NCI-H510A (cell line): ENCODE results near the gene EVX1.

Source experiments
- DNase-seq: peaks from one replicate; lab custom pipeline; 2025; lab: John Stamatoyannopoulos, UW

EVX1 gene

DNA sequence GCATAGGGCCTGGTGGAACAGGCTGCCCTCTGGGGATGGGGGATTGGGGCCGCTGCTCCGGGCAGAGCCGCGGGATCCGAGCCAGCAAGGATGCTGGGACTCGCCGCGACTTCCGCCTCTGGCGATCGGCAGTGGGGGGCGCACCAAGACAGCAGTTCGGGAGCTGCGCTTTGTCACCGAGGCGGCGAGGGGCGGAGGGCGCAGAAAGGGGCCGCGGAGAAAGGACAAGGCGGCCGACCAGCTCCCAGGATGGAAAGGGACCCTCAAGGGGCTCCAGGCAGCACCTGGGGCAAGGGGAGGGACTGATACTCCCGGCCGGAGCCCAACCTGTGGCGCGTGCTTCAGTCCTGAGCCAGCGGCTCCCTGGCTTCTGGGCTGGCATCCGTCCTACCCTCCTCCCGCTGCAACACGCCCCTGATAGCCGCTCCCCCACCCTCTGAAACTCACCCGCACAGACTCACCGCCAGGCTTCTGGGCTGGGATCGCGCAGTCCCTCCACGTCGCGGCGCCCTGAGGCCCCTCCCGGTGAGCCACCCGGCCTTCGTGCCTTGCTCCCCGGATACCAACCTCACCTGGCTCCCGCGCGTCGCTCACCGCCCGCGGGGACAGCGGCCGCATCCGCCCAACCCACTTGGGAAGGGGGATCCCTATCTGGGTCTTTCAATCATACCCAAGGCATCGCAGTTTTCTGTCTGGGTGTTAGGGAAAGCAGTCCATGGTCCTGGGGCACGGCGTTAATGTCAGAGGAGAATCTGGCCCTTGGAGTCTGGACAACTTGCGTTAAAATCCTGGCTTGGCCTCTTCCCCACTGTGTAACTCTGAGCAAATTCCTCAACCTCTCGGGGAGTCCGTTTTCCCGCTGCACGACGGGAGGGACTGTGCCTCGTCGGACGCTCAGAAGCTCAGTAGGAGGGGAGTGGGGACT lies 7.0 kb upstream of the EVX1 start:
- DNase-seq, result no peak

- DNase-seq, result no peak
Observed at GRCh38 chr7:27237735-27238334, 4.8 kb upstream of the EVX1 start.

- DNase-seq, result no peak
Observed at GRCh38 chr7:27238979-27239386, 3.6 kb upstream of the EVX1 start.

DNA sequence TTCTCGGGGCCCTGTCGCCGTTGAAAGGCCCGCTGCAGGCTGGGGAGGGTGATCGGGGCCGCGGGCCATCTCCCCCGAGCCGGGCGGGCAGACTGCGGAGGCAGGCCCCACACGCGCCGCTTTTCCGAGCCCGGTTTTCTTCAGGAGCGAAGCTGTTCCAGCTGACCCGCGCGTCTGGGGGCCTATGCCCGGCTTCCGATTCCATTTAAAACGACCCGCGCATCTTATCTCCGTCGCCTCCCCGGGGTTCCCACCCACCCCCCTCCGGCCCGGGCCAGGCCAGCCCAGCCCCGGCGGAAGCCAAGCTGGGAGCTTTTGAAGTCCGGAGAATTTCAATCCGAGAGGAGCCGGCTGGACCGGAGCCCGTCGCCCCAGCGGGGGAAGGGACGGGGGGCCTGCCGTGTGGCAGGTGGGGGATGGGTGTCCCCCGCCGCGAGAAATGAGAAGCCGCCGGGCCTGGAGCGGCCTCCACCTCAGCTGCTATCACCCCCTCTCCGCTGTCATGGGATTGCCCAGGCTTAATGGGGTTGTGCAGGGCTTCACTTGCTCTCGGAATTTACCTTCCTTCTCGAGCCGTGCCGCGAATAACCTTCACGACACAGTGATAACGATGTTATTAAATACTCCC lies 3.1 kb upstream of the EVX1 start:
- no peak for DNase-seq

GRCh38 chr7:27240015-27240731 lies 2.4 kb upstream of the EVX1 start:
- DNase-seq, result no peak

- DNase-seq, result no peak
Observed at GRCh38 chr7:27241189-27242056, 1.2 kb upstream of the EVX1 start.

GRCh38 chr7:27242154-27242553 lies 448 bp upstream of the EVX1 start:
- DNase-seq, result no peak

GRCh38 chr7:27243340-27244163 lies 950 bp downstream of the EVX1 start:
- no peak for DNase-seq

- no peak for DNase-seq
Observed at GRCh38 chr7:27244488-27245123, 2.0 kb downstream of the EVX1 start.

DNA sequence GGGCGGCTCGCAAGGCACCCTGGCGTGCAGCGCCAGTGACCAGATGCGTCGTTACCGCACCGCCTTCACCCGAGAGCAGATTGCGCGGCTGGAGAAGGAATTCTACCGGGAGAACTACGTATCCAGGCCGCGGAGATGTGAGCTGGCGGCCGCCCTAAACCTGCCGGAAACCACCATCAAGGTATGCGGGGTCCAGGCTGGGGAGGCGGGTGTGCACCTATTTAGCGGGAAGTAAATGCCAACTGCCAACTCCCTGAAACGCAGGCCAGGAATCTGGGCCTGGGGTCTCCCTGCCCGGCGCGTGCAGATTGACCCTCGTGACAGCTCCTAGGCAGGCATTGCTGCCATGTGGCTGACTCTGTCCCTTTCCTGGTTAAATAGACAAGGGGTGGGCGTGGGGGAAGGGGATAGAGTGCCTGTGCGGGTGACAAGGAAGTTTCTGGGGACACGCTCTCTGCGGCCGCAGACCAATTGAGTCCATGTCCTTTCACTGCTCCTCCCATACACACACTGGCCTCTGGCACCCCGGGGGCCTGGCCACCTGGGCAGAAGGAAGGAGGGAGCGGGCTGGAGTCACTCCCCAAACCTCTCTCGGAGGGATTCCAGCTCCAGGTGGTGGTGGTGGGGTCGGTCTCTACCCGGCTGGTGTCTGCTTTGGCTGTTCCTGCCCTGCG lies 2.7 kb downstream of the EVX1 start:
- no peak for DNase-seq

DNA sequence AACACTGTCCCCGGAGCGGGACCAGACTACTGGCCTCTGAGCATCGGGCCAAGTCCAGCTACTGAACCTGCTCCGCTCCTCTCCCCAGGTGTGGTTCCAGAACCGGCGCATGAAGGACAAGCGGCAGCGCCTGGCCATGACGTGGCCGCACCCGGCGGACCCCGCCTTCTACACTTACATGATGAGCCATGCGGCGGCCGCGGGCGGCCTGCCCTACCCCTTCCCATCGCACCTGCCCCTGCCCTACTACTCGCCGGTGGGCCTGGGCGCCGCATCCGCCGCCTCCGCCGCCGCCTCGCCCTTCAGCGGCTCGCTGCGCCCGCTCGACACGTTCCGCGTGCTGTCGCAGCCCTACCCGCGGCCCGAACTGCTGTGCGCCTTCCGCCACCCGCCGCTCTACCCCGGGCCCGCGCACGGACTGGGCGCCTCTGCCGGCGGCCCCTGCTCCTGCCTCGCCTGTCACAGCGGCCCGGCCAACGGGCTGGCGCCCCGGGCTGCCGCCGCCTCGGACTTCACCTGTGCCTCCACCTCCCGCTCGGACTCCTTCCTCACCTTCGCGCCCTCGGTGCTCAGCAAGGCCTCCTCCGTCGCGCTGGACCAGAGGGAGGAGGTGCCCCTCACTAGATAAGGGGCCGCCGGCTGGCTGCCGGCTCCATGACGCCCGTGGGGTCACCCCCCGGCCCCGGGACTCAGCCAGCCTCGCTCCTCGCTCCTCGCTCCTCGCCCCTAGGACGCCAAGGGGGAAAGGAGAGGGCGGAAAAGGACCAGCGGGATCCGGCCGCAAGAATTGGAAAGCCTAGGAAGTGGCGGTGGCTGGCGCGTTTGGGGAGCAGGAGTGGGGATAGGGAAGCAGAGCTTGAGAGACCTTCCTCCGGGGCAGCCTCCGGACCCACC lies 3.4 kb downstream of the EVX1 start:
- DNase-seq, result peak; percentile 30

DNA sequence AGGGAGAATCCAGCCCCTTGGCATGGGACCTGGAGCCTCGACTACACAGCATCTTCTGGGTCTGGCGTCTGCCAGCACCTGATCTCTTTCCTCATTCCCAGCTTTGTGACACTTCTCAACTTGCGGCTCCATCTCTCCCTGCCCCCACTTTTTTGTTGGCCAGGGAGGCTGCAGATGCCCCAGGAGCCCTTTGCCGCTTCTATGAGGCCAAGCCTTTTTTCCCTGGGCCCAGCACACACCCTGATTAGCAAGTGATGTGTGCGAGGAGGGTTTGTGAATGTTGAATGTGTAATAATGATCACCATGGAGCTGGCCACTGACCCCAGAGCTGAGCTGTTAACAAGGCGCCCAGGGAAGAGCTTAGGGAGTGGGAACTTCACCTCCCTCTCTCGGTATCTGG lies 4.4 kb downstream of the EVX1 start:
- DNase-seq, result no peak

DNA sequence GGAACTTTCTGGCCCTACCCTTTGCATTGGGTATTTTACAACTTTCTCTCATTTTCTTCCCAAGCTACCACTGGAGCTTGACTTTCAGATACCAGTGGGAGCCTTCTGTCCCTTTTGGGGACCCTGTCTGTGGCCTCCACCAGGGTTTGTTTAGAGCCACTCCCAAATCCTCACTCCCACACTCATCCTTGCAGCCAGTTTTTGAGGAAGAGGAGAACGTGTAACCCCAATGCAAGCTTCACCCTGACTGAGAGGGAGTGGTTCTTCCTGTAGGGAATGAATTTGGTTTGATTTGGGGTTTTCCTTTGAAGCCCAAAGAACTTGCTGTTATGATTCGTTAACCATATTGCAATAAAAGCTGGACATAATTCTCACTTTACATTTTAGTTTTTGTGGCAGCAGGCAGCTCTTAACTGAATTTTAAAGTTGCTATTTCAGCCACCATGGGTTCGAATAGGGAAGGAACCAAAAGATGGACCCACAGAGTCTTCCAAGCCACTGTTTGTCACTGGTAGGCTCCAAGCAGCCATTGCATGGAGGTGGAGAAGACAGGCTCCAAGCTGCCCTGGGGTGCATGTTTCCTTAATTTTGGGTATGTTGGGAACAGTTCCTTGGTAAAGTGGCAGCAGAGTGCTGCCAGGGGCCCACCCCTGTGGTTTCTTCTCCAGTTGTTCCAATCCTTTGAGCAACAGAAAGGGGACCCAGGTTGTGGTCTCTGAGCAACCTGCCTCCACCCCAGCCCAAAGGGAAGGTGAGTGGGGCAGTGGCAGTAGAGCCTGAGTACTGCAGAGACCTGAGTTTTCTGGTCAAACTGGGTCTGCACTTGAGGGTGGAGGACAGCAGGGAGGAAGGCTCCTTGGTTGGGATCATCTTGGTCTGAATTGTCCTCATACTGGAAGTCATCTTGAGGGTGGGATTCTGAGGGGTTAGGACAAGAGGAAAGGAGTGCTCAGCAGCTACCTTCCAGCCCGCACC lies 5.1 kb downstream of the EVX1 start:
- DNase-seq, result no peak

- DNase-seq, result no peak
Observed at GRCh38 chr7:27248427-27248806, 5.8 kb downstream of the EVX1 start.

GRCh38 chr7:27248911-27249723 lies 6.5 kb downstream of the EVX1 start:
- no peak for DNase-seq
